PC-3 (cell line): ENCODE measurements around the gene INSM2. TPM values are rescaled to one million over a fixed set of nuclear protein-coding genes. Genes with fewer than 3 reads are reported as not detected.
A peak's percentile ranks its signal among the peaks of the same experiment; 100 is the strongest.

Source experiments
- ATAC-seq: fragments of 200-7000 bp; cut with Tn5 transposase; 2 replicates; pipeline ENCODE4 v1.9.1; 2020; ENCODE audit warnings: mild to moderate bottlenecking, moderate library complexity
- BruUV-seq: library from RNA; stranded (reverse); fragments of 400-500 nt; replicated peaks from 2 replicates; lab custom pipeline; 2021; lab: Mats Ljungman, UMichigan
- CTCF ChIA-PET: fragments of 300-600 bp; sonication (Branson Sonifier 250); formaldehyde crosslinking; loops from one replicate; lab custom pipeline; 2022; ENCODE audit warnings: antibody characterized with exemption; lab: Charles Lee
- POLR2A ChIA-PET: fragments of 300-600 bp; sonication (Branson Sonifier 250); formaldehyde crosslinking; loops from one replicate; lab custom pipeline; 2022; ENCODE audit warnings: antibody characterized with exemption; ENCODE audit not compliant: unreplicated experiment; lab: Charles Lee
- DNase-seq: peaks from one replicate; pipeline ENCODE4 v3.0.0-alpha.2; 2015
- H2AFZ ChIP-seq: fragments of 300-600 bp; sonication (generic); 2 replicates; pipeline ENCODE4 v1.6.0; 2016; ENCODE audit warnings: antibody characterized with exemption, low read length
- H3F3A ChIP-seq: fragments of 300-600 bp; sonication (generic); one replicate; pipeline ENCODE4 v1.6.0; 2017; ENCODE audit warnings: antibody characterized with exemption, low read length, control low read depth, mild to moderate bottlenecking; ENCODE audit not compliant: unreplicated experiment
- H3K27ac ChIP-seq: fragments of 300-600 bp; sonication (generic); 2 replicates; pipeline ENCODE4 v1.5.1; 2016; ENCODE audit warnings: mild to moderate bottlenecking, low read length
- H3K27me3 ChIP-seq: fragments of 300-600 bp; sonication (generic); 2 replicates; pipeline ENCODE4 v1.6.1; 2016; ENCODE audit warnings: low read length, mixed read lengths
- H3K36me3 ChIP-seq: fragments of 300-600 bp; sonication (generic); 2 replicates; pipeline ENCODE4 v1.6.1; 2016; ENCODE audit warnings: low read depth, mixed run types, low read length, mixed read lengths
- H3K4me1 ChIP-seq: fragments of 300-600 bp; sonication (generic); 2 replicates; pipeline ENCODE4 v1.5.1; 2016; ENCODE audit warnings: low read length; ENCODE audit not compliant: insufficient read depth
- H3K4me2 ChIP-seq: fragments of 300-600 bp; sonication (generic); 2 replicates; pipeline ENCODE4 v1.6.0; 2016; ENCODE audit warnings: low read length
- H3K4me3 ChIP-seq: fragments of 300-600 bp; sonication (generic); 2 replicates; pipeline ENCODE4 v1.5.1; 2016; ENCODE audit warnings: mild to moderate bottlenecking, low read length, mixed read lengths
- H3K79me2 ChIP-seq: fragments of 300-600 bp; sonication (generic); 2 replicates; pipeline ENCODE4 v1.6.1; 2017; ENCODE audit warnings: low read length, mixed read lengths
- H3K9ac ChIP-seq: fragments of 300-600 bp; sonication (generic); 2 replicates; pipeline ENCODE4 v1.6.0; 2016; ENCODE audit warnings: mild to moderate bottlenecking, low read length
- H3K9me2 ChIP-seq: fragments of 300-600 bp; sonication (generic); replicated peaks from 2 replicates; pipeline ENCODE4 v1.6.1; 2016; ENCODE audit warnings: mixed run types, low read length, mixed read lengths
- H3K9me3 ChIP-seq: fragments of 300-600 bp; sonication (generic); 2 replicates; pipeline ENCODE4 v1.6.1; 2016; ENCODE audit warnings: low read length, mixed read lengths
- H4K20me1 ChIP-seq: fragments of 300-600 bp; sonication (generic); 2 replicates; pipeline ENCODE4 v1.6.1; 2016; ENCODE audit warnings: low read length, mixed read lengths
- EZH2 ChIP-seq: fragments of 300-600 bp; sonication (generic); IDR thresholded peaks from one replicate; pipeline ENCODE4 v1.6.1; 2017; ENCODE audit warnings: antibody characterized with exemption, mild to moderate bottlenecking, low read length; ENCODE audit not compliant: unreplicated experiment
- EZH2phosphoT487 ChIP-seq: fragments of 300-600 bp; sonication (generic); IDR thresholded peaks from 2 replicates; pipeline ENCODE4 v1.6.1; 2018; ENCODE audit warnings: mild to moderate bottlenecking, antibody characterized with exemption, low read length, borderline replicate concordance
- intact Hi-C: fragments of 100-400 bp; cut with micrococcal nuclease; formaldehyde crosslinking; loops from 2 replicates; pipeline ENCODE4 v1.9.0; 2023
- total RNA-seq: library from RNA; depleted of rRNA; stranded (reverse); fragments of >200 nt; gene quantifications from 2 replicates; pipeline ENCODE4 v1.2.3, GENCODE V29; 2014
- TF ChIP-seq, protein P1 (sequence below): fragments of 300-600 bp; sonication (generic); conservative IDR thresholded peaks from 2 replicates; pipeline ENCODE4 v1.5.1; 2017; ENCODE audit warnings: antibody characterized with exemption, low read depth, mild to moderate bottlenecking, low read length

INSM2 gene
- total RNA-seq, 1 experiment from 2014 or later, result 0.07 TPM

DNA sequence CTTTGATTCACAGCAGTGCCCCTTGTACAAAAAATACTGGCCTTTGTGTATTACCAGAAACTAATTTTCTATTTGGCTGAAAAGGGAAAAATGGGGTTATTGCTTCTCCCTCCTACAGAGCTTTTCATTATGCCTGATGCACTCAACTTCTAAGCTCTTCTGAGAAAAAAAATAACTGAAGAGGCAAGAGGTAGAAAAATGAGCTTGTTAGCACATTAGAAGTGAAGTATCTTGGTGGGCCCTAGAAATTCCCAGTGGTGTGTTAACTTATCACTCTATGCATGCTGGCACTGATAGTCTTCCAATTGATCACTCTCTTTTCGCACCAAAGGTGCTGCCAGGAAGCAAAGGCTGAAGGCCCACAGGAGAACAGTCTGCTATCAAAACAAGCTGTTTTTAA lies 17.1 kb downstream of the INSM2 start:
- H3K9me3 ChIP-seq, result no peaks in the 10 kb centered on the region
- H3K36me3 ChIP-seq, result no peaks in the 10 kb centered on the region
- no peaks in the 10 kb centered on the region for H3K27me3 ChIP-seq
- no peaks in the 10 kb centered on the region for H3K4me1 ChIP-seq
- H3K9ac ChIP-seq, result no peak overlapping the region
- ChIA-PET CTCF (interaction anchor here (1.3 kb wide), 1 partner anchor 367 kb away, joined by 4 read pairs; no protein-coding TSS in a partner anchor), POLR2A (no interaction called here)
- no peaks in the 10 kb centered on the region for H3K9me2 ChIP-seq
- ATAC-seq (no peak), DNase-seq (no peak)
- H3F3A ChIP-seq, result no peaks in the 10 kb centered on the region
- TF ChIP-seq EZH2 (no peak), EZH2phosphoT487 (no peak)
- TF ChIP-seq, protein P1, sequence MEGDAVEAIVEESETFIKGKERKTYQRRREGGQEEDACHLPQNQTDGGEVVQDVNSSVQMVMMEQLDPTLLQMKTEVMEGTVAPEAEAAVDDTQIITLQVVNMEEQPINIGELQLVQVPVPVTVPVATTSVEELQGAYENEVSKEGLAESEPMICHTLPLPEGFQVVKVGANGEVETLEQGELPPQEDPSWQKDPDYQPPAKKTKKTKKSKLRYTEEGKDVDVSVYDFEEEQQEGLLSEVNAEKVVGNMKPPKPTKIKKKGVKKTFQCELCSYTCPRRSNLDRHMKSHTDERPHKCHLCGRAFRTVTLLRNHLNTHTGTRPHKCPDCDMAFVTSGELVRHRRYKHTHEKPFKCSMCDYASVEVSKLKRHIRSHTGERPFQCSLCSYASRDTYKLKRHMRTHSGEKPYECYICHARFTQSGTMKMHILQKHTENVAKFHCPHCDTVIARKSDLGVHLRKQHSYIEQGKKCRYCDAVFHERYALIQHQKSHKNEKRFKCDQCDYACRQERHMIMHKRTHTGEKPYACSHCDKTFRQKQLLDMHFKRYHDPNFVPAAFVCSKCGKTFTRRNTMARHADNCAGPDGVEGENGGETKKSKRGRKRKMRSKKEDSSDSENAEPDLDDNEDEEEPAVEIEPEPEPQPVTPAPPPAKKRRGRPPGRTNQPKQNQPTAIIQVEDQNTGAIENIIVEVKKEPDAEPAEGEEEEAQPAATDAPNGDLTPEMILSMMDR, result no peak
- no peak overlapping the region for H3K4me3 ChIP-seq
- no peaks in the 10 kb centered on the region for H3K79me2 ChIP-seq
- H3K4me2 ChIP-seq, result no peak overlapping the region
- no peak overlapping the region for H2AFZ ChIP-seq
- BruUV-seq, result no TSS peak
- no peaks in the 10 kb centered on the region for H4K20me1 ChIP-seq
- no peak overlapping the region for H3K27ac ChIP-seq
- intact Hi-C loops, result no loop called here

DNA sequence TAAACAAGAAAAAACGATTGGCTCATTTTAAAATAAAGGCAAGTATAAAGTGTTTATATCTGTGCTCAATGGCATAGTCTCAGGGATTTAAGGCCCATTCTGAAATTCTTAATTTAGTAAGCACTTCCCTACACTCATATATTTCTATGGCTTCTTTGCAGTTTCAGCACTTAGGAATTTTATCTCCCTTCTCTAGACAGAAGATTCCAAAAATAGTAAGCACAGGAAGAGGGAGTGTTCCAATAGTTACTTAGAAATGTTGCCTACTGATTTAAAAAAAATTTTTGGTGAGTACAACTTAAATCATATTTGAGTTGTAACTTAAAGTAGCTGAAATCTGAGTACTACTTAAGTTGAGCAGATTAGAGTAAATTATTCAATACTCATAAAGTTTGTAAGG lies 19.8 kb downstream of the INSM2 start:
- H3K27ac ChIP-seq, result no peak overlapping the region
- no peak overlapping the region for H3K4me2 ChIP-seq
- peak; percentile 35 for DNase-seq

DNA sequence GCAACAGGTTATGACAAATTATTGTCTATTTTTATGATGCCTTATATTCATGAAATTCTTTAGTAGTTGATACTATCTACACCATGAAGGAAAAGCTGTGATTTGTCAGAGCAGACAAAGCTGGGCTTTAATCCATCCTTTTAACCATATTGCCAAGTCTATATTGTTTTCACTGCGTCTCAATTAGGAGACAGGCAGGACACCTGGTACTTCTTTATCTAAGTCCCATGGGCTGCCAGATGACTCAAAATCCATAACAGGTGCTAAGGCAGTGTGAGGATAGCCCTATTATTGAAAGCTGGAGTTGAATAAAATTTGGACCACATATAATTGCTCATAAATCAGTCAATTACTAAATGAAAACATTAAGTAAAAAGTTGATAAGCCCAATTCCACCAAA lies 22.6 kb downstream of the INSM2 start:
- no peak for ATAC-seq
- no TSS peak for BruUV-seq
- Histone ChIP-seq H3F3A (no peaks in the 10 kb centered on the region), H4K20me1 (no peaks in the 10 kb centered on the region), H2AFZ (no peak overlapping the region), H3K9ac (no peak overlapping the region), H3K4me2 (no peak overlapping the region), H3K79me2 (no peaks in the 10 kb centered on the region), H3K27me3 (no peaks in the 10 kb centered on the region), H3K9me3 (no peaks in the 10 kb centered on the region), H3K9me2 (no peaks in the 10 kb centered on the region), H3K36me3 (no peaks in the 10 kb centered on the region), H3K4me1 (no peaks in the 10 kb centered on the region), H3K27ac (no peak overlapping the region), H3K4me3 (no peak overlapping the region)
- ChIA-PET CTCF (no interaction called here), POLR2A (no interaction called here)
- intact Hi-C loops, result no loop called here
- no peak for DNase-seq
- TF ChIP-seq EZH2phosphoT487 (no peak), EZH2 (no peak)
- TF ChIP-seq, protein P1, result no peak

More for the DNA sequence above, 19.8 kb downstream of the INSM2 start:
- Histone ChIP-seq H3F3A (no peaks in the 10 kb centered on the region), H4K20me1 (no peaks in the 10 kb centered on the region), H3K4me1 (no peaks in the 10 kb centered on the region), H3K9me3 (no peaks in the 10 kb centered on the region), H2AFZ (no peak overlapping the region), H3K9ac (no peak overlapping the region), H3K79me2 (no peaks in the 10 kb centered on the region), H3K36me3 (no peaks in the 10 kb centered on the region), H3K9me2 (no peaks in the 10 kb centered on the region), H3K27me3 (no peaks in the 10 kb centered on the region), H3K4me3 (no peak overlapping the region)
- peak; percentile 58 for ATAC-seq
- TF ChIP-seq, protein P1, result no peak
- no peak for TF ChIP-seq EZH2phosphoT487
- no peak for TF ChIP-seq EZH2
- BruUV-seq, result no TSS peak
- POLR2A ChIA-PET, result no interaction called here
- intact Hi-C loops, result no loop called here
- CTCF ChIA-PET, result no interaction called here
